GM23338 (cell line): Measurements from ENCODE around the gene RBFOX1. TPM values are rescaled to one million over a fixed set of nuclear protein-coding genes. Genes with fewer than 3 reads are reported as not detected.

Experiments used
- ATAC-seq: fragments of 200-7000 bp; cut with Tn5 transposase; 3 replicates; pipeline ENCODE4 v1.9.1; 2020
- DNase-seq: peaks from one replicate; pipeline ENCODE4 v3.0.0-alpha.2; 2015; ENCODE audit warnings: low spot score
- H2AFZ ChIP-seq: fragments of 200-600 bp; sonication (generic); 2 replicates; pipeline ENCODE4 v1.8.0; 2016; ENCODE audit warnings: antibody characterized with exemption, mild to moderate bottlenecking, moderate library complexity
- H3F3A ChIP-seq: fragments of 200-600 bp; sonication (generic); replicated peaks from 2 replicates; pipeline ENCODE4 v1.8.0; 2017; ENCODE audit warnings: antibody characterized with exemption, mixed run types, low read depth
- H3K27ac ChIP-seq: fragments of 200-600 bp; sonication (generic); 2 replicates; pipeline ENCODE4 v1.6.1; 2016; ENCODE audit warnings: low read depth
- H3K27me3 ChIP-seq: fragments of 200-600 bp; sonication (generic); 2 replicates; pipeline ENCODE4 v1.8.0; 2016; ENCODE audit warnings: mild to moderate bottlenecking, mixed run types, moderate library complexity; ENCODE audit not compliant: insufficient read depth
- H3K36me3 ChIP-seq: fragments of 200-600 bp; sonication (generic); 2 replicates; pipeline ENCODE4 v1.8.0; 2016; ENCODE audit warnings: mild to moderate bottlenecking; ENCODE audit not compliant: insufficient read depth
- H3K4me1 ChIP-seq: fragments of 200-600 bp; sonication (generic); 2 replicates; pipeline ENCODE4 v1.8.0; 2016; ENCODE audit warnings: mild to moderate bottlenecking, moderate library complexity; ENCODE audit not compliant: insufficient read depth
- H3K4me2 ChIP-seq: fragments of 200-600 bp; sonication (generic); 2 replicates; pipeline ENCODE4 v1.7.1; 2017; ENCODE audit warnings: mixed run types
- H3K4me3 ChIP-seq: fragments of 200-600 bp; sonication (generic); 2 replicates; pipeline ENCODE4 v1.6.1; 2016; ENCODE audit warnings: mixed run types
- H3K79me2 ChIP-seq: fragments of 200-600 bp; sonication (generic); replicated peaks from 2 replicates; pipeline ENCODE4 v1.8.0; 2017; ENCODE audit warnings: mild to moderate bottlenecking; ENCODE audit not compliant: insufficient read depth
- H3K9me2 ChIP-seq: fragments of 200-600 bp; sonication (generic); 2 replicates; pipeline ENCODE4 v1.8.0; 2017; ENCODE audit not compliant: insufficient read depth
- H4K20me1 ChIP-seq: fragments of 200-600 bp; sonication (generic); replicated peaks from 2 replicates; pipeline ENCODE4 v1.8.0; 2017; ENCODE audit warnings: mild to moderate bottlenecking; ENCODE audit not compliant: insufficient read depth
- H3K27ac Mint-ChIP-seq: 2 replicates; pipeline ENCODE4 v1.8.0; 2020; ENCODE audit warnings: inconsistent platforms, mild to moderate bottlenecking, moderate library complexity, mixed read lengths
- H3K27me3 Mint-ChIP-seq: 3 replicates; pipeline ENCODE4 v1.8.0; 2022; ENCODE audit warnings: low read depth, mild to moderate bottlenecking, moderate library complexity, mixed read lengths, inconsistent platforms; ENCODE audit not compliant: insufficient read depth, poor library complexity
- H3K36me3 Mint-ChIP-seq: 3 replicates; pipeline ENCODE4 v1.8.0; 2021; ENCODE audit warnings: low read depth, mild to moderate bottlenecking, inconsistent platforms, moderate library complexity, mixed read lengths
- H3K4me1 Mint-ChIP-seq: 3 replicates; pipeline ENCODE4 v1.8.0; 2020; ENCODE audit warnings: mild to moderate bottlenecking, inconsistent platforms, mixed read lengths
- H3K4me3 Mint-ChIP-seq: 3 replicates; pipeline ENCODE4 v1.8.0; 2021; ENCODE audit warnings: moderate library complexity, mild to moderate bottlenecking, inconsistent platforms, mixed read lengths
- H3K9me3 Mint-ChIP-seq: 3 replicates; pipeline ENCODE4 v1.8.0; 2020; ENCODE audit warnings: moderate library complexity, mild to moderate bottlenecking, inconsistent platforms, mixed read lengths
- CREB1 ChIP-seq: fragments of 250-450 bp; sonication (Bioruptor Pico); IDR thresholded peaks from 2 replicates; pipeline ENCODE4 v1.5.0; 2020; ENCODE audit warnings: low read depth, mild to moderate bottlenecking, moderate library complexity
- CTCF ChIP-seq, 2 experiments: fragments of 200-600 bp in 1 of 2; sonication (generic) in 1 of 2; conservative IDR thresholded peaks; 2 replicates each; pipeline versions ENCODE4 v1.5.1 to v1.6.1; 2016 to 2017; ENCODE audit warnings: antibody characterized with exemption in 2 of 2, low read depth in 2 of 2, mild to moderate bottlenecking in 2 of 2, moderate library complexity in 1 of 2
- ETS1 ChIP-seq: IDR thresholded peaks from 2 replicates; pipeline ENCODE4 v1.6.1; 2016; ENCODE audit warnings: antibody characterized with exemption
- EZH2 ChIP-seq: fragments of 200-600 bp; sonication (generic); IDR thresholded peaks from one replicate; pipeline ENCODE4 v1.8.0; 2017; ENCODE audit warnings: antibody characterized with exemption, mild to moderate bottlenecking, low read depth; ENCODE audit not compliant: unreplicated experiment
- EZH2phosphoT487 ChIP-seq: fragments of 200-600 bp; sonication (generic); IDR thresholded peaks from one replicate; pipeline ENCODE4 v1.8.1; 2018; ENCODE audit warnings: antibody characterized with exemption; ENCODE audit not compliant: unreplicated experiment
- JUNB ChIP-seq: IDR thresholded peaks from one replicate; pipeline ENCODE4 v1.6.1; 2016; ENCODE audit warnings: antibody characterized with exemption; ENCODE audit not compliant: unreplicated experiment
- NANOG ChIP-seq: IDR thresholded peaks from 2 replicates; pipeline ENCODE4 v1.6.1; 2016; ENCODE audit warnings: antibody characterized with exemption, borderline replicate concordance
- POLR2AphosphoS5 ChIP-seq: IDR thresholded peaks from 2 replicates; pipeline ENCODE4 v1.6.1; 2016; ENCODE audit warnings: antibody characterized with exemption, low read depth
- STAT1 ChIP-seq: IDR thresholded peaks from one replicate; pipeline ENCODE4 v1.6.1; 2016; ENCODE audit warnings: antibody characterized with exemption; ENCODE audit not compliant: unreplicated experiment
- ZNF114 ChIP-seq: fragments of 250-450 bp; sonication (Bioruptor Pico); IDR thresholded peaks from 2 replicates; pipeline ENCODE4 v1.5.0; 2020; ENCODE audit warnings: mild to moderate bottlenecking, moderate library complexity
- ZNF331 ChIP-seq: fragments of 250-450 bp; sonication (Bioruptor Pico); IDR thresholded peaks from 2 replicates; pipeline ENCODE4 v1.5.0; 2020; ENCODE audit warnings: low read depth, mild to moderate bottlenecking, moderate library complexity
- ZNF462 ChIP-seq: fragments of 250-450 bp; sonication (Bioruptor Pico); IDR thresholded peaks from 2 replicates; pipeline ENCODE4 v1.5.0; 2020; ENCODE audit warnings: mild to moderate bottlenecking, moderate library complexity
- polyA plus RNA-seq: library from polyadenylated mRNA; unstranded; fragments of >200 nt; fragmentation: Nextera tagmentation; extraction: Ambion mirVana; gene quantifications from 2 replicates; pipeline ENCODE4 v1.2.1, GENCODE V29; 2016
- total RNA-seq: library from RNA; depleted of rRNA; stranded (reverse); fragments of >200 nt; shearing (Covaris generic); gene quantifications from 2 replicates; pipeline ENCODE4 v1.2.3, GENCODE V29; 2014
- TF ChIP-seq, protein P1 (sequence below): IDR thresholded peaks from one replicate; pipeline ENCODE4 v1.6.1; 2018; ENCODE audit warnings: antibody characterized with exemption; ENCODE audit not compliant: unreplicated experiment

The RBFOX1 gene
- total and polyA plus RNA-seq, 2 experiments from 2014 or later = 2.5 to 3.6 TPM

GRCh38 chr16:7343243-7343642, 10.6 kb downstream of the RBFOX1 start:
- no peaks in the 10 kb centered on the region for H4K20me1 ChIP-seq
- H3K27ac ChIP-seq = no peak overlapping the region
- ATAC-seq (no peak), DNase-seq (no peak)
- H3K9me2 ChIP-seq = no peaks in the 10 kb centered on the region
- Mint-ChIP-seq H3K4me3 (no peak overlapping the region), H3K36me3 (no peaks in the 10 kb centered on the region; the same call in 2 of the 3 replicates), H3K4me1 (no peaks in the 10 kb centered on the region; the same call in 2 of the 3 replicates), H3K27ac (no peak overlapping the region), H3K27me3 (peaks cover 1% of the 10 kb centered on the region), H3K9me3 (peaks cover 9% of the 10 kb centered on the region; the same call in 2 of the 3 replicates)
- TF ChIP-seq JUNB = no peak
- no peak for TF ChIP-seq CTCF (conservative IDR thresholded peaks at IDR 0.05; ENCODE audit: low read depth in 2 of 2)
- TF ChIP-seq NANOG = no peak
- TF ChIP-seq ETS1 = no peak
- no peak for TF ChIP-seq POLR2AphosphoS5
- TF ChIP-seq CREB1 (CRISPR knock-in tag) = no peak
- no peak for TF ChIP-seq ZNF462
- TF ChIP-seq EZH2 = no peak
- no peak for TF ChIP-seq ZNF114 (CRISPR knock-in tag)
- TF ChIP-seq STAT1 = no peak
- TF ChIP-seq, protein P1, sequence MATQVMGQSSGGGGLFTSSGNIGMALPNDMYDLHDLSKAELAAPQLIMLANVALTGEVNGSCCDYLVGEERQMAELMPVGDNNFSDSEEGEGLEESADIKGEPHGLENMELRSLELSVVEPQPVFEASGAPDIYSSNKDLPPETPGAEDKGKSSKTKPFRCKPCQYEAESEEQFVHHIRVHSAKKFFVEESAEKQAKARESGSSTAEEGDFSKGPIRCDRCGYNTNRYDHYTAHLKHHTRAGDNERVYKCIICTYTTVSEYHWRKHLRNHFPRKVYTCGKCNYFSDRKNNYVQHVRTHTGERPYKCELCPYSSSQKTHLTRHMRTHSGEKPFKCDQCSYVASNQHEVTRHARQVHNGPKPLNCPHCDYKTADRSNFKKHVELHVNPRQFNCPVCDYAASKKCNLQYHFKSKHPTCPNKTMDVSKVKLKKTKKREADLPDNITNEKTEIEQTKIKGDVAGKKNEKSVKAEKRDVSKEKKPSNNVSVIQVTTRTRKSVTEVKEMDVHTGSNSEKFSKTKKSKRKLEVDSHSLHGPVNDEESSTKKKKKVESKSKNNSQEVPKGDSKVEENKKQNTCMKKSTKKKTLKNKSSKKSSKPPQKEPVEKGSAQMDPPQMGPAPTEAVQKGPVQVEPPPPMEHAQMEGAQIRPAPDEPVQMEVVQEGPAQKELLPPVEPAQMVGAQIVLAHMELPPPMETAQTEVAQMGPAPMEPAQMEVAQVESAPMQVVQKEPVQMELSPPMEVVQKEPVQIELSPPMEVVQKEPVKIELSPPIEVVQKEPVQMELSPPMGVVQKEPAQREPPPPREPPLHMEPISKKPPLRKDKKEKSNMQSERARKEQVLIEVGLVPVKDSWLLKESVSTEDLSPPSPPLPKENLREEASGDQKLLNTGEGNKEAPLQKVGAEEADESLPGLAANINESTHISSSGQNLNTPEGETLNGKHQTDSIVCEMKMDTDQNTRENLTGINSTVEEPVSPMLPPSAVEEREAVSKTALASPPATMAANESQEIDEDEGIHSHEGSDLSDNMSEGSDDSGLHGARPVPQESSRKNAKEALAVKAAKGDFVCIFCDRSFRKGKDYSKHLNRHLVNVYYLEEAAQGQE = no peak
- TF ChIP-seq EZH2phosphoT487 = no peak
- no peak for TF ChIP-seq ZNF331 (CRISPR knock-in tag)
- H3K4me1 ChIP-seq = no peaks in the 10 kb centered on the region
- H3F3A ChIP-seq = no peaks in the 10 kb centered on the region
- no peak overlapping the region for H3K4me2 ChIP-seq
- no peak overlapping the region for H2AFZ ChIP-seq
- H3K79me2 ChIP-seq = no peaks in the 10 kb centered on the region
- no peaks in the 10 kb centered on the region for H3K27me3 ChIP-seq
- no peaks in the 10 kb centered on the region; the same call in 1 of the 2 replicates for H3K36me3 ChIP-seq
- H3K4me3 ChIP-seq = no peak overlapping the region
